ENCODE measurements around the gene RBMS3. TPM values are rescaled to one million over a fixed set of nuclear protein-coding genes. Genes with fewer than 3 reads are reported as not detected.

Gene RBMS3
- total and polyA plus RNA-seq, 2 of the 13 experiments (the other 11 are each of a cell fraction or from before 2014, with no cell fraction given) = not detected

GRCh38 chr3:29349049-29349448 is 68.2 kb downstream of the RBMS3 start:
- Histone ChIP-seq H3K4me1 (ENCODE audit: insufficient read depth, low read length) (no peaks in the 10 kb centered on the region), H3K27me3 (ENCODE audit: control insufficient read depth in 1 of 2, insufficient read depth in 2 of 2, low read length in 2 of 2) (no peaks in the 10 kb centered on the region; a peak in 1 of 5 replicates), H3K9ac (ENCODE audit: insufficient read depth, low read depth, low read length) (no peak overlapping the region), H3K4me3 (replicated peaks in 1 of 3; ENCODE audit: insufficient read depth in 1 of 3, low read depth in 2 of 3, low read length in 3 of 3) (no peak overlapping the region), H3K79me2 (ENCODE audit: insufficient read depth, low read length) (no peaks in the 10 kb centered on the region), H3K36me3 (replicated peaks in 1 of 2; ENCODE audit: control insufficient read depth in 1 of 2, insufficient read depth in 2 of 2, low read length in 2 of 2) (no peaks in the 10 kb centered on the region), H3K4me2 (ENCODE audit: low read depth, low read length) (no peak overlapping the region), H4K20me1 (ENCODE audit: insufficient read depth, low read length) (no peaks in the 10 kb centered on the region), H3K9me3 (ENCODE audit: low read length) (no peaks in the 10 kb centered on the region), H2AFZ (ENCODE audit: low read length) (no peak overlapping the region), H3K27ac (ENCODE audit: extremely low read length, insufficient read depth, low read length) (no peak overlapping the region)
- ATAC-seq (no peak), DNase-seq (ENCODE audit: low spot score) (no peak), FAIRE-seq (no peak)
- BruUV-seq (replicated peaks) = no TSS peak
- 4% methylated on average over 2 of the region's 2 CpGs for WGBS (ENCODE audit: low lambda C conversion rate)
- in situ Hi-C loops (cut with HindIII; ENCODE audit: extremely low pct_ligation_motif_present, low pct_unique_long_range_greater_than_20kb) = no loop called here
- CTCF ChIA-PET (ENCODE audit: low intra/inter-chr PET ratio, low total read pairs) = no interaction called here
- intact Hi-C loops (cut with micrococcal nuclease; ENCODE audit: unreplicated experiment) = no loop called here
- no peak for TF ChIP-seq NCOA1 (CRISPR knock-in tag; IDR thresholded peaks at IDR 0.05)
- POLR2A ChIA-PET = no interaction called here

- in situ Hi-C loops (cut with HindIII; ENCODE audit: extremely low pct_ligation_motif_present, low pct_unique_long_range_greater_than_20kb) (no loop called here), intact Hi-C loops (cut with micrococcal nuclease; ENCODE audit: unreplicated experiment) (no loop called here)
- DNase-seq (ENCODE audit: low spot score) (no peak), FAIRE-seq (no peak), ATAC-seq (no peak)
- Histone ChIP-seq H3K4me2 (ENCODE audit: low read depth, low read length) (no peak overlapping the region), H2AFZ (ENCODE audit: low read length) (no peak overlapping the region), H3K9ac (ENCODE audit: insufficient read depth, low read depth, low read length) (no peak overlapping the region), H3K27ac (ENCODE audit: extremely low read length, insufficient read depth, low read length) (no peak overlapping the region), H3K4me1 (ENCODE audit: insufficient read depth, low read length) (no peaks in the 10 kb centered on the region), H3K4me3 (replicated peaks in 1 of 3; ENCODE audit: insufficient read depth in 1 of 3, low read depth in 2 of 3, low read length in 3 of 3) (no peak overlapping the region), H4K20me1 (ENCODE audit: insufficient read depth, low read length) (no peaks in the 10 kb centered on the region), H3K27me3 (ENCODE audit: control insufficient read depth in 1 of 2, insufficient read depth in 2 of 2, low read length in 2 of 2) (no peaks in the 10 kb centered on the region), H3K9me3 (ENCODE audit: low read length) (no peaks in the 10 kb centered on the region), H3K79me2 (ENCODE audit: insufficient read depth, low read length) (no peaks in the 10 kb centered on the region), H3K36me3 (replicated peaks in 1 of 2; ENCODE audit: control insufficient read depth in 1 of 2, insufficient read depth in 2 of 2, low read length in 2 of 2) (no peaks in the 10 kb centered on the region)
- no TSS peak for BruUV-seq (replicated peaks)
- ChIA-PET POLR2A (no interaction called here), CTCF (ENCODE audit: low intra/inter-chr PET ratio, low total read pairs) (no interaction called here)
- TF ChIP-seq ZFP36L2 (CRISPR knock-in tag; IDR thresholded peaks at IDR 0.05) = no peak
- TF ChIP-seq CSRNP1 (CRISPR knock-in tag; IDR thresholded peaks at IDR 0.05) = no peak
- TF ChIP-seq ZNF557 (CRISPR knock-in tag; IDR thresholded peaks at IDR 0.05) = no peak
- no peak for TF ChIP-seq BRCA1 (CRISPR knock-in tag; IDR thresholded peaks at IDR 0.05)
- TF ChIP-seq SMYD3 (CRISPR knock-in tag; IDR thresholded peaks at IDR 0.05) = no peak
- TF ChIP-seq PAWR (CRISPR knock-in tag; IDR thresholded peaks at IDR 0.05; ENCODE audit: borderline replicate concordance) = no peak
- no peak for TF ChIP-seq BCLAF1 (IDR thresholded peaks at IDR 0.05)
- TF ChIP-seq ATF5 (CRISPR knock-in tag; IDR thresholded peaks at IDR 0.05; ENCODE audit: low read depth) = no peak
- 0% methylated on average over 1 of the region's 1 CpG for WGBS (ENCODE audit: low lambda C conversion rate)
Observed at GRCh38 chr3:29353807-29354206, 72.9 kb downstream of the RBMS3 start.
